ENCODE results near the gene NES.

NES gene

GRCh38 chr1:156626079-156626438 lies 51.1 kb downstream of the NES start:
- Histone ChIP-seq H3K4me2 (ENCODE audit: insufficient read depth, low read length) (no peak overlapping the region), H2AFZ (ENCODE audit: low read depth, low read length) (no peak overlapping the region), H3K4me3 (ENCODE audit: low read depth in 1 of 2, low read length in 2 of 2) (no peak overlapping the region), H3K27me3 (ENCODE audit: insufficient read depth, low read length, poor library complexity) (no peaks in the 10 kb centered on the region), H3K4me1 (ENCODE audit: insufficient read depth, low read length) (no peaks in the 10 kb centered on the region), H4K20me1 (ENCODE audit: insufficient read depth, low read length) (no peaks in the 10 kb centered on the region), H3K9ac (ENCODE audit: low read depth, low read length) (no peak overlapping the region), H3K9me3 (ENCODE audit: insufficient read depth, low read length, severe bottlenecking) (no peaks in the 10 kb centered on the region), H3K36me3 (ENCODE audit: insufficient read depth, low read length) (no peaks in the 10 kb centered on the region), H3K79me2 (ENCODE audit: insufficient read depth, low read length) (no peaks in the 10 kb centered on the region), H3K27ac (ENCODE audit: low read length) (no peak overlapping the region)
- ATAC-seq (ENCODE audit: insufficient read depth, low read depth) (no peak), DNase-seq (no peak)
- TF ChIP-seq EZH2 (IDR thresholded peaks at IDR 0.05; ENCODE audit: borderline replicate concordance, low read depth, low read length, severe bottlenecking) (no peak), CTCF (IDR thresholded peaks at IDR 0.05; ENCODE audit: borderline replicate concordance, extremely low read depth, low read length, poor library complexity, severe bottlenecking) (no peak)

- TF ChIP-seq EZH2 (IDR thresholded peaks at IDR 0.05; ENCODE audit: borderline replicate concordance, low read depth, low read length, severe bottlenecking) (no peak), CTCF (IDR thresholded peaks at IDR 0.05; ENCODE audit: borderline replicate concordance, extremely low read depth, low read length, poor library complexity, severe bottlenecking) (peak; percentile 79)
- Histone ChIP-seq H3K79me2 (ENCODE audit: insufficient read depth, low read length) (no peaks in the 10 kb centered on the region), H3K36me3 (ENCODE audit: insufficient read depth, low read length) (no peaks in the 10 kb centered on the region), H2AFZ (ENCODE audit: low read depth, low read length) (no peak overlapping the region), H3K27me3 (ENCODE audit: insufficient read depth, low read length, poor library complexity) (no peaks in the 10 kb centered on the region), H4K20me1 (ENCODE audit: insufficient read depth, low read length) (no peaks in the 10 kb centered on the region), H3K4me2 (ENCODE audit: insufficient read depth, low read length) (no peak overlapping the region), H3K27ac (ENCODE audit: low read length) (no peak overlapping the region), H3K4me1 (ENCODE audit: insufficient read depth, low read length) (no peaks in the 10 kb centered on the region), H3K9ac (ENCODE audit: low read depth, low read length) (no peak overlapping the region), H3K9me3 (ENCODE audit: insufficient read depth, low read length, severe bottlenecking) (no peaks in the 10 kb centered on the region), H3K4me3 (ENCODE audit: low read depth in 1 of 2, low read length in 2 of 2) (no peak overlapping the region)
- ATAC-seq (ENCODE audit: insufficient read depth, low read depth), result peak; percentile 85
- DNase-seq, result peak; percentile 58
Measured at GRCh38 chr1:156625436-156626078, 51.6 kb downstream of the NES start.

- no peaks in the 10 kb centered on the region for H3K79me2 ChIP-seq (ENCODE audit: insufficient read depth, low read length)
Measured at GRCh38 chr1:156624814-156625435, 52.3 kb downstream of the NES start.

More at GRCh38 chr1:156624814-156625435, 52.3 kb downstream of the NES start:
- no peaks in the 10 kb centered on the region for H4K20me1 ChIP-seq (ENCODE audit: insufficient read depth, low read length)
- H3K4me2 ChIP-seq (ENCODE audit: insufficient read depth, low read length), result no peak overlapping the region
- H3K4me1 ChIP-seq (ENCODE audit: insufficient read depth, low read length), result no peaks in the 10 kb centered on the region
- peaks cover 1% of the 10 kb centered on the region for H3K27me3 ChIP-seq (ENCODE audit: insufficient read depth, low read length, poor library complexity)
- H3K9ac ChIP-seq (ENCODE audit: low read depth, low read length), result no peak overlapping the region
- no peak overlapping the region for H2AFZ ChIP-seq (ENCODE audit: low read depth, low read length)
- DNase-seq, result no peak
- no peak for ATAC-seq (ENCODE audit: insufficient read depth, low read depth)
- no peaks in the 10 kb centered on the region for H3K36me3 ChIP-seq (ENCODE audit: insufficient read depth, low read length)
- no peaks in the 10 kb centered on the region for H3K9me3 ChIP-seq (ENCODE audit: insufficient read depth, low read length, severe bottlenecking)
- TF ChIP-seq CTCF (IDR thresholded peaks at IDR 0.05; ENCODE audit: borderline replicate concordance, extremely low read depth, low read length, poor library complexity, severe bottlenecking), result no peak
- no peak for TF ChIP-seq EZH2 (IDR thresholded peaks at IDR 0.05; ENCODE audit: borderline replicate concordance, low read depth, low read length, severe bottlenecking)
- H3K27ac ChIP-seq (ENCODE audit: low read length), result no peak overlapping the region
- no peak overlapping the region for H3K4me3 ChIP-seq (ENCODE audit: low read depth in 1 of 2, low read length in 2 of 2)

Measured in DND-41 (cell line).